GM12878 (cell line): ENCODE data around the gene PYGM. TPM values are rescaled to one million over a fixed set of nuclear protein-coding genes. Genes with fewer than 3 reads are reported as not detected.

Experiments
- BHLHE40 ChIP-seq, 2 experiments: fragments of 450-650 bp in 1 of 2; IDR thresholded peaks; 2 replicates each; pipeline ENCODE4 v1.6.1; 2011 to 2017; ENCODE audit warnings: low read depth in 2 of 2, borderline replicate concordance in 1 of 2, improper control_type of control experiment in 1 of 2, low read length in 1 of 2, mild to moderate bottlenecking in 1 of 2
- BMI1 ChIP-seq: fragments of 450-650 bp; IDR thresholded peaks from 2 replicates; pipeline ENCODE4 v1.6.1; 2016; ENCODE audit warnings: mild to moderate bottlenecking, moderate library complexity, borderline replicate concordance
- ESRRA ChIP-seq: IDR thresholded peaks from 2 replicates; pipeline ENCODE4 v1.6.1; 2012; ENCODE audit warnings: mild to moderate bottlenecking, low read length, improper control_type of control experiment
- EZH2 ChIP-seq: IDR thresholded peaks from 2 replicates; pipeline ENCODE4 v1.6.1; 2012; ENCODE audit warnings: low read depth, mild to moderate bottlenecking, control low read depth, inconsistent platforms, low read length, borderline replicate concordance; ENCODE audit not compliant: control insufficient read depth
- KAT2A ChIP-seq: conservative IDR thresholded peaks from 2 replicates; pipeline ENCODE4 v1.6.1; 2011; ENCODE audit warnings: low read depth, low read length; ENCODE audit not compliant: control insufficient read depth
- POLR2AphosphoS5 ChIP-seq: IDR thresholded peaks from 2 replicates; pipeline ENCODE4 v1.6.1; 2011; ENCODE audit warnings: mild to moderate bottlenecking, low read length, inconsistent platforms
- REST ChIP-seq: IDR thresholded peaks from 2 replicates; pipeline ENCODE4 v1.6.1; 2012; ENCODE audit warnings: mild to moderate bottlenecking, low read depth, low read length
- SMAD1 ChIP-seq: fragments of 450-650 bp; IDR thresholded peaks from 2 replicates; pipeline ENCODE4 v1.6.1; 2018; ENCODE audit warnings: mild to moderate bottlenecking, low read depth; ENCODE audit not compliant: partially characterized antibody
- TCF3 ChIP-seq: IDR thresholded peaks from 2 replicates; pipeline ENCODE4 v1.6.1; 2012; ENCODE audit warnings: low read depth, mild to moderate bottlenecking, low read length, borderline replicate concordance; ENCODE audit not compliant: insufficient read depth
- ZBTB11 ChIP-seq: fragments of 450-650 bp; formaldehyde crosslinking; IDR thresholded peaks from 2 replicates; pipeline ENCODE4 v1.5.0; 2022; ENCODE audit warnings: mild to moderate bottlenecking, missing genetic modification characterization
- ZZZ3 ChIP-seq: IDR thresholded peaks from 2 replicates; pipeline ENCODE4 v1.6.1; 2011; ENCODE audit warnings: low read depth; ENCODE audit not compliant: control insufficient read depth, insufficient read length
- polyA plus RNA-seq, 11 experiments: library from polyadenylated mRNA; depleted of rRNA in 4 of 11; unstranded in 6 of 11; stranded (reverse) in 5 of 11; fragments of >200 nt; fragmentation: Nextera tagmentation in 4 of 11; fragmentation: Illumina TruSeq in 1 of 11; extraction: Ambion mirVana in 4 of 11; extraction: Trizol in 1 of 11; gene quantifications; 1 replicate in 1 of 11; 2 replicates in 10 of 11; pipeline versions ENCODE4 v1.2.1 to v1.2.3, GENCODE V29; 2011 to 2016; ENCODE audit warnings: inconsistent platforms in 2 of 11, missing spikeins in 2 of 11, low read depth in 1 of 11
- total RNA-seq, 4 experiments: library from RNA; depleted of rRNA in 3 of 4; stranded (reverse); fragments of >200 nt in 3 of 4; fragmentation: Illumina TruSeq in 1 of 4; extraction: Trizol in 1 of 4; gene quantifications; 2 replicates each; pipeline versions ENCODE4 v1.2.1 to v1.2.3, GENCODE V29; 2013 to 2021

The PYGM gene
- total and polyA plus RNA-seq, 10 of the 15 experiments (the other 5 are each of a cell fraction or from before 2014, with no cell fraction given), result 0.04 to 3.7 (median 0.27) TPM; not detected in 1

GRCh38 chr11:64803846-64804345 is 44.1 kb upstream of the PYGM start (continued):
- TF ChIP-seq TCF3, result no peak
- no peak for TF ChIP-seq BMI1
- no peak for TF ChIP-seq BHLHE40 (IDR thresholded peaks at IDR 0.05; ENCODE audit: borderline replicate concordance in 1 of 2, low read depth in 2 of 2, low read length in 1 of 2)
- no peak for TF ChIP-seq KAT2A
- no peak for TF ChIP-seq ZZZ3
- no peak for TF ChIP-seq ZBTB11 (CRISPR knock-in tag)
- no peak for TF ChIP-seq SMAD1
- TF ChIP-seq EZH2, result no peak
- TF ChIP-seq REST, result no peak
- TF ChIP-seq ESRRA, result no peak
- TF ChIP-seq POLR2AphosphoS5, result no peak
- TF ChIP-seq, all 136 proteins: peak for 0
